HG02852 (cell line): ENCODE results near the gene PTP4A2.
"Not testable (repeated sequence)": the region's sequence is repeated elsewhere in the genome, so short reads cannot be mapped to it uniquely, and the experiment has no call there.

Source experiments
- ATAC-seq: cut with Tn5 transposase; IDR thresholded peaks from one replicate; pipeline ENCODE4 v1.9.1; 2021; ENCODE audit warnings: mild to moderate bottlenecking, moderate library complexity; ENCODE audit not compliant: unreplicated experiment

The PTP4A2 gene

DNA sequence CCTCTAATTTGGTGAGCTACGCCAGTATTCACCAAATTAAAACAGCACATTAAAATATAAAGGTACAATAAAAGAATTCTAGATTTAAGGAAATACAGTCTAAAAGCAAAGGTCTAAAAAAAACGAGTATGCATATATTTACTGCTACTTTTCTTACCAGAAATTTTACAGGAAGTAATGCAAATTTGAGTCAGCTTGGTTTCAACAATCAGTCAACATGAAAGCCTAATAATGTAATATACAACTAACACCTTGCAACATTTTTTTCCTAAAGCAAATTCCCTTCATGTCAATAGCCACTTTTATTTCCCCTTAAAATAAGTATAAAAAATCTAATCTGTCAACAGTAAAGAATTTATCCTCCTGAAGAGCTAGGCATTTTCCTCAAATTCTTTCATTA is 11.9 kb downstream of the PTP4A2 start:
- ATAC-seq: no peak

DNA sequence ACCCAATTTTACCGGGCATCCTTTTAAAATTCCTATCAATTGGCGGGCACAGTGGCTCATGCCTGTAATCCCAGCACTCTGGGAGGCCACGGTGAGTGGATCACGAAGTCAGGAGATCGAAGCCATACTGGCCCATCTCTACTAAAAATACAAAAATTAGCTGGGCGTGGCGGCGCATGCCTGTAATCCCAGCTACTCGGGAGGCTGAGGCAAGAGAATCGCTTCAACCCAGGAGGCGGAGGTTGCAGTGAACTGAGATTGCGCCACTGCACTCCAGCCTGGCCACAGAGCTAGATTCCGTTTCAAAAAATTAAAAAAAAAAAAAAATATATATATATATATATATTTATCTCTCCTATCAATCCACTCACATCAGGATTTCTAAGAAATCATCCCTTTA is 12.3 kb downstream of the PTP4A2 start:
- not testable (repeated sequence) for ATAC-seq

- ATAC-seq: no peak
Measured at GRCh38 chr1:31924839-31925238, 13.3 kb downstream of the PTP4A2 start.

DNA sequence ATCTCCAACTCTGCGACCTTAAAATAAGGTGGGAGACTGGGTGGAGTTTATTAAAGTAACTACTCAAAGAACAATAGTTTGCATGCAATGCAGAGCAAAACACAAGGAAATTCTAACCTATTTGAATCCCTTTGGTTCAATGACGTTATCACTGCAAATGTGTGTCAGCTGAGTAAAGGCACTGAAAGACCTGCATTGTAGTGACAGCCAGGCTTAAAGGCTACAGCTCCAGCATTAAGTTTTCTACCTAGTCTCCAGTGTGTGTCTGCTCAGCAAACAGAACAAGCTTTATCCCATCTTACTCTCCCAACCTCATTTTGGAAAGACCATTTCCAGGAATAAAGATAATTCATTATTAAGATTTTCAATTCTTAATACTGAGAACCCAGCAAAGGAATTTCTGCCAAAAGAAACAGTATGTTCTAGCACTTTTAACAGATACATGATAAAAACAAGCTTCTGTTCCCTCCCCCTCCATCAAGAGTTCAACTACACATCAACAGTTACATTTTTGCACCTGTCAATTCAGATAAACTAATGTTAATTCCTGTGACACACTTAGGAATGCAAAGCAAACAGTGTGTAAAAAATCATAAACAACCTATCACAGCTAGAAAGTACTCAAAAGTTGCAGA is 14.2 kb downstream of the PTP4A2 start:
- no peak for ATAC-seq

GRCh38 chr1:31920956-31921355 is 17.2 kb downstream of the PTP4A2 start:
- no peak for ATAC-seq

GRCh38 chr1:31919591-31919990 is 18.6 kb downstream of the PTP4A2 start:
- ATAC-seq: no peak

- ATAC-seq: no peak
Measured at GRCh38 chr1:31915438-31915837, 22.7 kb downstream of the PTP4A2 start.

GRCh38 chr1:31913968-31914367 is 24.2 kb downstream of the PTP4A2 start:
- ATAC-seq: no peak

- ATAC-seq: no peak
Measured at GRCh38 chr1:31912839-31913239, 25.3 kb downstream of the PTP4A2 start.

DNA sequence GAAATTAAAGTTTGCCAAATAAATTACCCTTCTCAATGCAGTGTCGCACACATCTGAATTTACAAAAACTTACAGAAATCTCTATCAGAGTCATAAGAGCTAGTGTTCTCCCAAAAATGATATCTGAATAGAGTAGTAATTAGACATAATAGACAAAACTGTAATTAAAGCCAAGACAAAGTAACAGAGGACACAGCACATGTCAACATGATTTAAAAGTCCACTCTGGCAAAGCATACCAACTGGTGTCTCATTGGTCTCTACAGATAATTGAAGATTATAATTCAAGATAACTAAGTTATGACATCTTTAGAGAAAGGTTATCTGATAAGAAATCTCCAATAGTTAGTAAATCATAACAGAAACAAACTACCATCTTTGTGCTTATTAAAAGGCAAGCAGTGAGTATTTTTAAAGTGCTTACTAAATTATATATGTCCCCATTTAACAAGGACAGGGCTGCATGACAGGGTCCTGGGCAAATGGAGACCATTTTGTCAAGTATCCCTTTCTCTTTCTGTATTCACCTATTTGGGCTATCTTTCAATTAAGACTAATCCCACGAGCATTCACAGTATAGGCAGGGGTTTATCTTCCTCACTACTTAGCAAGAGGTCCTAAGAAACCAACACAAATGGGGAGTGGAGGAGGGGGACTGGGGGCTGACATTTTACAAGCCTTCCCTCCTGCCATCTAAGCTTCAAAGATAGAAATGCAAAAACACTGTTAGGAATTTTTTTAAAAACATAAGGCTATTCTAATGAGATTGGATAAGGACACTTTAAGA is 26.0 kb downstream of the PTP4A2 start:
- no peak for ATAC-seq

- ATAC-seq: no peak
Measured at GRCh38 chr1:31910933-31911332, 27.2 kb downstream of the PTP4A2 start.

- ATAC-seq: no peak
Measured at GRCh38 chr1:31909691-31910090, 28.5 kb downstream of the PTP4A2 start.

DNA sequence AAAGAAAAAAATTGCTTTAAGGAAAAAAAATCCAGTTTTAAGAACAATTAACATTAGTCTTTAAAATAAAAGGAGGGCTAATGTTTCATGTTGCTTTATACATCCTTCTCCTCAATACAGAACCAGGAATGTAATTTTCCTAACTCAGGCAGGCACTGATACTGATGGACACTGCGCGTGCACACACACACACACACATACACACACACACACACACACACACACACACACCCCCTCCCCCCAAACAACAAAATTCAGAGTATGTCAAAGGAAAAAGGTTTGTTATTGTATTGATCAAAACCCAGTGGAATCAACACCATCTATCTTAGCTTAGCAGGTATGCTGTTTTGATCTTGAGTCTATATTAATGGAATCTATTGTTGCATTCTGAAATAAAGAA is 31.6 kb downstream of the PTP4A2 start:
- no peak for ATAC-seq

DNA sequence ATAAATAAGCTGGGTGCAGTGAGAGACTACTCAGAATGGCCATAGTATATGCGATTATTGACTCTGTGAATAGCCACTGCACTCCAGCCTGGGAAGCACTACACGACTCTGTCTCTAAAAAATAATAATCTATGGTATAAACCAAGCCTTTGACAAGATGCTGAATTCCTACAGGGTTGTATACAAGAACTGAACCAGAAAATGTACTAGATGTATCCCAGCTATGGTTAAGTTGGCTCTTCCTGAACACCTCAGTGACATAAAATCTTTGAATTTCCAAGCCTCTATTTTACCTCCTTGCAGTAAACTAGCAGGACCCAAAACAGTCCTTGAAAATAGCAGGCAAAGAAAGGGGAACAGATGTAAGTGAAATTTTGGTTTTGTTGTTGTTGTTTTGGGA is 32.5 kb downstream of the PTP4A2 start:
- no peak for ATAC-seq

DNA sequence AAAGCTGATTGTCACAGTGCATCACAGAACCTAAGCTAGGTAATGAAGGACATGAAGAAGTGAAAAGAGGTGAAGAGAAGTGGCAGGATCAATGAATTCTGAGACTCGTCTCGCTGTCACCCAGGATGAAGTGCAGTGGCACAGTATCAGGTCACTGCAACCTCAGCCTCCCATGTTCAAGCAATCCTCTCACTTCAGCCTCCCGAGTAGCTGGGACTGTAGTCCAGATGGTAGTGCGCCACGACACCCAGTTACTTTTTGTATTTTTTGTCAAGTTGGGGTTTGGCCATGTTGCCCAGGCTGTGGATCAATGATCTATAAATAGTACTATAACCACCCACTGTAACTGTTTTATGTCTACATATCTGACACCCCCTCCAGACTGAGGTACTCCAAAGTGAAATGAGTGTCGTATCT is 33.1 kb downstream of the PTP4A2 start:
- no peak for ATAC-seq

GRCh38 chr1:31904339-31905092 is 33.7 kb downstream of the PTP4A2 start:
- no peak for ATAC-seq

GRCh38 chr1:31902510-31902860 is 35.7 kb downstream of the PTP4A2 start:
- ATAC-seq: no peak

DNA sequence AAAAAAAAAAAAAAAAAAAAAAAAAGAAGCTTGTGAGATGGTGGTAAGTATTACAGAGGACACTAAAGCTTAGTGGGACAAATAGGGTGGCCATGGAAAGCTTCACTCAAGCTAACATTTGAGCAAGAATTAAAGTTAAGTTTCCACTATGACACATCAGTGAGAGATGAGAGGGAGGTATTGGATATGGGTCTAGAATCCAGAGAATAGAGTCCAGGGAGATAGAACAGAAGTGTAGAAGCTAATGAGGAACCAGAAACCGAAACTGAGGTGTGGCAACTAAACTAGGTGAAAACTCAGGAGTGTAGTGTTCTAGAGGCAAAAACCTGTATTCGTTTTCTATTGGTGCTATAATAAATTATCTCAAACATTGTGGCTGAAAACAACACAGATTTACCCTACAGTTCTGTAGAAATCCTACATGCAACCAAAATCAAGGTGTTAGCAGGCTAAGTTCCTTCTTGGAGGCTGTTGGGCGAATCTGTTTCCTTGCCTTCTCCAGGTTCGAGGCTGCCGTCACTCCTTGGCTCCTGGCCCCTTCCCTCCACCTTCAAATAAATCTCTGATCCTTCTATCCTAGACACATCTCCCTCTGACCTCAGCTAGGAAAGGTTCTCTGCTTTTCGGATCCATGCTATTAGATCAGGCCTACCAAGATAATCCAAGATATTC is 36.2 kb downstream of the PTP4A2 start:
- no peak for ATAC-seq

GRCh38 chr1:31900790-31901189 is 37.4 kb downstream of the PTP4A2 start:
- ATAC-seq: no peak

GRCh38 chr1:31897526-31898100 is 40.6 kb downstream of the PTP4A2 start:
- no peak for ATAC-seq
